Measurements from ENCODE around the gene AUTS2.

DNA sequence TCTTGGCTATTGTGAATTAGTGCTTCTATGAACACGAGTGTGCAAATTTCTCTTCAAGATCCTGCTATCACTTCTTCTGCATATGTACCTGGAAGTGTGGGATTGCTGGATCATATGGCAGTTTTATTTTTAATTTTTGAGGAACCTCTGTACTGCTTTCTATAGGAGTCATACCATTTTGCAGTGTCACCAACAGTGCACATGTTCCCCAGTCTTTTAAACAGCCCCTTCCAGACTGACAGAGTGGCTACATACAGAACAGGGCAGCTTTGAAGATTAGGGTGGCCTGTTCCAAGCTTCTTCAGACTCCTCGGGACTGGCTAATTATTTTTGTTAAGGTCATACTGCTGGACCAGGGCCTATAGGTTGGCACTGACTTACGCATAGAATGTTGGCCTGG, 82.9 kb downstream of the AUTS2 start:
- TF ChIP-seq CTCF (IDR thresholded peaks at IDR 0.05) (no peak), POLR2A (IDR thresholded peaks at IDR 0.05) (no peak)
